ENCODE measurements around the gene KIAA1217. TPM values are rescaled to one million over a fixed set of nuclear protein-coding genes. Genes with fewer than 3 reads are reported as not detected.

The KIAA1217 gene
- total RNA-seq, 1 experiment from 2014 or later = 18.6 TPM

DNA sequence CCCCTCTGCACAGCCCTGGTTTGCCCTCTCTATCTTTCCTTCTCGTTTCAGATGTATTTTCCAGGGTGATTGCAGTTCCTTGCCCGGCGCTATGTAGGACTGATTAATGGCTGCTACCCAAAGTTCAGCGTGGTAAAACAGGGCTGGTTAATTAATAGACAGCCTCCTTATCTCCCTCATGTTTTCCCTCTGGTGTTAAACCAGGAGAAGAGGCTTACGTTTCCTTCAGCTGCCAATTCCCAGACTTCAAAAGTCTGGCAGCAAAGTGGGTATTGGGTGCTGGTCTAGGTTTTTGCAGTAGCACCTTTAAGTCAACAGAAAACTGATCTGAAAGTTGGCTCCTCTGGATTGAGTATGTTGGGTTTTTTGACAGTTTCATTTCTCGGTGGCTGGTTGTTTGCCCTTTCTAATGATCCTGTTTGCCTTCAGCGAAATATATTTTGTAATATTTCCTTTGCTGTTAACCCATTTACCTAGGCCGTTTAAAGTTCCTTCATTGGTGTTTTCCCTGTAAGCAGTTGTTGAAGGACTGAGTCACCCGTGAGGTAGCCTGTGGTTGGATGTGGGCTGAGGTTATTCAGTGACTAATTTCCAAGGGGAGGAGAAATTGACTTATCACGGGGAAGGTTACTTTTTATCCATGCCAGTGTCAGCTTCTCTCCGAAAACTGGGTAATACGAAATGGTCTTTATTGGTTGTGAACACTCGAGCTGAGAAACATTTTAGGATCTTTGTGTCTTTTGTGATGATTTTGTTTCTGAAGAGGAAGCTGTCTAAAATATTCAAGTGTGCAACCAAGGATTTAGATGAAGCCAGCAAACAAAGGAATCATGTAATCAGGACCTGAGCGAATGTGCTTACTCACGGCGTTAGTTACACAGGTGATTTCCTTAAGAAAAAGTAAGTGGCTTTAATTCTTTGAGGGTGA is 257.2 kb downstream of the KIAA1217 start:
- no CpG with 5 or more reads among the region's 16 CpGs for WGBS (ENCODE audit: extremely low coverage, insufficient read length, low lambda C conversion rate)
- Histone ChIP-seq H3K79me1 (ENCODE audit: insufficient read depth, low read depth, low read length, poor library complexity, severe bottlenecking) (no peaks in the 10 kb centered on the region), H3K23ac (ENCODE audit: insufficient read length, low read depth, low read length) (no peak overlapping the region), H3K4me2 (ENCODE audit: insufficient read depth, insufficient read length, low read length) (no peak overlapping the region), H2AFZ (ENCODE audit: low read length) (no peak overlapping the region), H3K4ac (ENCODE audit: low read depth, low read length) (no peak overlapping the region), H3K9ac (ENCODE audit: extremely low read depth, insufficient read length, low read length) (no peak overlapping the region), H3K23me2 (ENCODE audit: insufficient read length, low read depth, low read length, poor library complexity, severe bottlenecking) (no peaks in the 10 kb centered on the region), H2BK5ac (ENCODE audit: insufficient read length, low read length) (no peak overlapping the region), H3K9me3 (ENCODE audit: control insufficient read depth, low read depth, low read length) (no peaks in the 10 kb centered on the region), H4K8ac (replicated peaks; ENCODE audit: insufficient read length, low read depth, low read length) (no peak overlapping the region), H3K14ac (ENCODE audit: insufficient read depth, low read length) (no peak overlapping the region), H3K56ac (ENCODE audit: insufficient read length, low read depth, low read length) (no peak overlapping the region), H3K79me2 (ENCODE audit: insufficient read depth, low read length) (no peaks in the 10 kb centered on the region), H4K20me1 (ENCODE audit: control insufficient read depth, insufficient read depth, insufficient read length) (no peaks in the 10 kb centered on the region), H4K91ac (ENCODE audit: insufficient read length, low read depth, low read length) (no peak overlapping the region), H2BK12ac (ENCODE audit: insufficient read length, low read depth, low read length) (no peak overlapping the region), H3T11ph (ENCODE audit: low read length) (no peak overlapping the region), H2BK15ac (ENCODE audit: low read depth, low read length) (no peak overlapping the region), H3K4me1 (ENCODE audit: insufficient read depth, low read length) (no peaks in the 10 kb centered on the region), H2BK120ac (ENCODE audit: low read depth, low read length, poor library complexity, severe bottlenecking) (no peak overlapping the region), H2AK5ac (ENCODE audit: insufficient read length, low read length) (no peak overlapping the region), H3K27me3 (ENCODE audit: insufficient read depth, low read length) (no peaks in the 10 kb centered on the region), H4K5ac (ENCODE audit: insufficient read length, low read depth, low read length) (no peak overlapping the region), H3K27ac (ENCODE audit: insufficient read length, low read depth, low read length) (no peak overlapping the region), H3K18ac (ENCODE audit: insufficient read length, low read depth, low read length) (no peak overlapping the region), H2BK20ac (ENCODE audit: low read depth, low read length, poor library complexity, severe bottlenecking) (no peak overlapping the region)
- no peak for DNase-seq
- Mint-ChIP-seq H3K27me3 (ENCODE audit: low read depth) (no peaks in the 10 kb centered on the region), H3K27ac (no peak overlapping the region; a peak in 1 of 7 replicates), H3K9me3 (no peaks in the 10 kb centered on the region), H3K4me1 (peaks cover 9 to 16% of the 10 kb centered on the region in 2 experiments), H3K36me3 (ENCODE audit: insufficient read depth in 1 of 3, low read depth in 3 of 3) (no peaks in the 10 kb centered on the region), H3K4me3 (no peak overlapping the region)
- TF ChIP-seq, protein P1, sequence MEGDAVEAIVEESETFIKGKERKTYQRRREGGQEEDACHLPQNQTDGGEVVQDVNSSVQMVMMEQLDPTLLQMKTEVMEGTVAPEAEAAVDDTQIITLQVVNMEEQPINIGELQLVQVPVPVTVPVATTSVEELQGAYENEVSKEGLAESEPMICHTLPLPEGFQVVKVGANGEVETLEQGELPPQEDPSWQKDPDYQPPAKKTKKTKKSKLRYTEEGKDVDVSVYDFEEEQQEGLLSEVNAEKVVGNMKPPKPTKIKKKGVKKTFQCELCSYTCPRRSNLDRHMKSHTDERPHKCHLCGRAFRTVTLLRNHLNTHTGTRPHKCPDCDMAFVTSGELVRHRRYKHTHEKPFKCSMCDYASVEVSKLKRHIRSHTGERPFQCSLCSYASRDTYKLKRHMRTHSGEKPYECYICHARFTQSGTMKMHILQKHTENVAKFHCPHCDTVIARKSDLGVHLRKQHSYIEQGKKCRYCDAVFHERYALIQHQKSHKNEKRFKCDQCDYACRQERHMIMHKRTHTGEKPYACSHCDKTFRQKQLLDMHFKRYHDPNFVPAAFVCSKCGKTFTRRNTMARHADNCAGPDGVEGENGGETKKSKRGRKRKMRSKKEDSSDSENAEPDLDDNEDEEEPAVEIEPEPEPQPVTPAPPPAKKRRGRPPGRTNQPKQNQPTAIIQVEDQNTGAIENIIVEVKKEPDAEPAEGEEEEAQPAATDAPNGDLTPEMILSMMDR (conservative IDR thresholded peaks at IDR 0.05) = no peak

Data from H9 (cell line).